ENCODE data around the gene UBAP2.

Gene UBAP2

DNA sequence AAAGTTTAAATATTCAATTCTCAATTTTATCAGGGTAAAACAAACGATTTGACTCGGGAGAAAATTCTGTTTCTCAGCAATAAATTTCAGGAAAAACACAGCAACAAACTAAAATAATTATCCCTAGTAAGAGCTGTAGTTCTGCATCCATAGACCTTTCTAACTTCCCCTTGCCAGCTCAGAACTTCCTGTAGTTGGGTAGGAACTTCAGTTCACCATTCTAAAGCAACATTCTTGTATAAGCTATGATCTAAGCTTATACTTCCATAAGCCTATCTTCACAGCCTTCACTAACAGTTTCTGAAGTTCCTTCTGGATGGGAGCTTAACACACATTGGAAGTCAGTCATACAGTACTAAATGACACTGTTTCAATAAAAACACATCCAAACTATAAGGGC is 96.6 kb downstream of the UBAP2 start:
- Histone ChIP-seq H2AFZ (ENCODE audit: low read length) (no peak overlapping the region), H3K4me3 (ENCODE audit: low read length) (no peak overlapping the region), H3K9me3 (replicated peaks; ENCODE audit: insufficient read depth, low read length) (no peaks in the 10 kb centered on the region), H3K9me2 (replicated peaks; ENCODE audit: insufficient read depth, low read length) (no peaks in the 10 kb centered on the region), H4K20me1 (ENCODE audit: insufficient read depth, low read length) (no peaks in the 10 kb centered on the region), H3K27ac (ENCODE audit: low read length) (no peak overlapping the region), H3F3A (ENCODE audit: insufficient read depth, low read length) (no peaks in the 10 kb centered on the region), H3K4me2 (ENCODE audit: low read depth, low read length) (no peak overlapping the region), H3K79me2 (ENCODE audit: low read length) (peaks cover 32% of the 10 kb centered on the region), H3K9ac (ENCODE audit: low read length) (no peak overlapping the region), H3K36me3 (replicated peaks; ENCODE audit: insufficient read depth, low read length) (peaks cover 12% of the 10 kb centered on the region), H3K27me3 (replicated peaks; ENCODE audit: insufficient read depth, low read length) (no peaks in the 10 kb centered on the region), H3K4me1 (ENCODE audit: low read length) (no peaks in the 10 kb centered on the region)
- no peak for DNase-seq
- TF ChIP-seq EZH2 (optimal IDR thresholded peaks at IDR 0.05; ENCODE audit: low read depth, low read length) (no peak), EZH2phosphoT487 (IDR thresholded peaks at IDR 0.05; ENCODE audit: low read length) (no peak), CTCF (IDR thresholded peaks at IDR 0.05; ENCODE audit: low read length) (no peak)

GRCh38 chr9:33950371-33950770 is 98.3 kb downstream of the UBAP2 start:
- Histone ChIP-seq H3K36me3 (replicated peaks; ENCODE audit: insufficient read depth, low read length) (peaks cover 17% of the 10 kb centered on the region), H3K9ac (ENCODE audit: low read length) (no peak overlapping the region), H3K79me2 (ENCODE audit: low read length) (peaks cover 36% of the 10 kb centered on the region), H3K27ac (ENCODE audit: low read length) (no peak overlapping the region), H3F3A (ENCODE audit: insufficient read depth, low read length) (no peaks in the 10 kb centered on the region), H2AFZ (ENCODE audit: low read length) (no peak overlapping the region), H3K9me2 (replicated peaks; ENCODE audit: insufficient read depth, low read length) (no peaks in the 10 kb centered on the region), H3K9me3 (replicated peaks; ENCODE audit: insufficient read depth, low read length) (no peaks in the 10 kb centered on the region), H4K20me1 (ENCODE audit: insufficient read depth, low read length) (no peaks in the 10 kb centered on the region), H3K4me1 (ENCODE audit: low read length) (no peaks in the 10 kb centered on the region), H3K4me3 (ENCODE audit: low read length) (no peak overlapping the region), H3K4me2 (ENCODE audit: low read depth, low read length) (no peak overlapping the region), H3K27me3 (replicated peaks; ENCODE audit: insufficient read depth, low read length) (no peaks in the 10 kb centered on the region)
- TF ChIP-seq CTCF (IDR thresholded peaks at IDR 0.05; ENCODE audit: low read length) (no peak), EZH2phosphoT487 (IDR thresholded peaks at IDR 0.05; ENCODE audit: low read length) (no peak), EZH2 (optimal IDR thresholded peaks at IDR 0.05; ENCODE audit: low read depth, low read length) (no peak)
- no peak for DNase-seq

DNA sequence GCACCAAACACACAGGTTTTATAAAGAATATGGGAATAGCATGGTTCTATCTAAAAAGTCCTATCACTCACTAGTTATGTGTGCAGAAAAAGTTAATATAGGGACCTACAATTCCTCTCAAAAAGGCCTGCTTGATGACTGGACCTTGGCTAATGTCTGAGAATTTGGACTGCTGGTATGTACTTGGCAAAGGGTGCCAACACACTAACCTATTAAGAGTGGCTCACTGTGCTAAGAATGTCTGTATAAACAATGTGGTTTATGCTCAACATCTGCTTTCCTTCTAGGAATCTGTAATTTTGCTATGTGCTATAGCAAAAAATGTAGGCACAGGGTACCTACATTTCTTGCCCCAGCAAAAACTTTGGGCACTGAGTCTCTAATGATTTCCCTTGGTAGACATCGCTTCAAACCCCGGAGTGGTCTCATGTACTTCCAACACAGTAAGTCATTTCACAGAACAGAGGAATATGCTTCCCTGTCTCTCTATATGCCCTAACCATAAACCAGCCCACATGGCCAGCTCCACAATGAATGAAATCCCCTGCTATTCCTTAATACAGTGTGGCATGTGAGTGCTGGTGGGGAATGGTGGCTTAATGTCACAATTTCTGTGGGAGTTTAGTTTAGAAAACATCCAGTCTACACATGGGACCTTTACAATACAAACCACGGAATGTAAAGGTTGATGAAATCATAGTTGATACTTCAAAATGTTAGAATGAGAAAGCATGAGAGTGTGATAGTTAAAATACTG is 101.7 kb downstream of the UBAP2 start:
- TF ChIP-seq EZH2 (optimal IDR thresholded peaks at IDR 0.05; ENCODE audit: low read depth, low read length) = no peak
- no peak for TF ChIP-seq CTCF (IDR thresholded peaks at IDR 0.05; ENCODE audit: low read length)
- Histone ChIP-seq H3F3A (ENCODE audit: insufficient read depth, low read length) (no peaks in the 10 kb centered on the region), H4K20me1 (ENCODE audit: insufficient read depth, low read length) (no peaks in the 10 kb centered on the region), H3K36me3 (replicated peaks; ENCODE audit: insufficient read depth, low read length) (peaks cover 14% of the 10 kb centered on the region), H3K9me2 (replicated peaks; ENCODE audit: insufficient read depth, low read length) (no peaks in the 10 kb centered on the region), H3K4me3 (ENCODE audit: low read length) (no peak overlapping the region), H3K27ac (ENCODE audit: low read length) (no peak overlapping the region), H3K4me2 (ENCODE audit: low read depth, low read length) (no peak overlapping the region), H3K79me2 (ENCODE audit: low read length) (peaks cover 26% of the 10 kb centered on the region), H3K27me3 (replicated peaks; ENCODE audit: insufficient read depth, low read length) (no peaks in the 10 kb centered on the region), H2AFZ (ENCODE audit: low read length) (no peak overlapping the region), H3K9ac (ENCODE audit: low read length) (no peak overlapping the region), H3K4me1 (ENCODE audit: low read length) (no peaks in the 10 kb centered on the region), H3K9me3 (replicated peaks; ENCODE audit: insufficient read depth, low read length) (no peaks in the 10 kb centered on the region)
- DNase-seq = no peak
